NT2/D1 (cell line): ENCODE results near the gene ZACN.

Experiments used
- DNase-seq: peaks from one replicate; pipeline ENCODE4 v3.0.0-alpha.2; 2011; ENCODE audit warnings: low read depth, low spot score
- H3K27me3 ChIP-seq: 2 replicates; pipeline ENCODE4 v1.6.0; 2011; ENCODE audit warnings: mild to moderate bottlenecking; ENCODE audit not compliant: insufficient read length, insufficient read depth
- H3K36me3 ChIP-seq: 2 replicates; pipeline ENCODE4 v1.6.1; 2011; ENCODE audit warnings: mild to moderate bottlenecking, low read length, mixed read lengths; ENCODE audit not compliant: insufficient read depth, insufficient read length
- H3K4me1 ChIP-seq: 2 replicates; pipeline ENCODE4 v1.5.1; 2011; ENCODE audit not compliant: insufficient read depth, insufficient read length
- H3K4me3 ChIP-seq: 2 replicates; pipeline ENCODE4 v1.5.1; 2011; ENCODE audit warnings: low read depth; ENCODE audit not compliant: insufficient read length
- H3K9ac ChIP-seq: 2 replicates; pipeline ENCODE4 v1.6.0; 2011; ENCODE audit warnings: low read depth; ENCODE audit not compliant: insufficient read length
- H3K9me3 ChIP-seq: 2 replicates; pipeline ENCODE4 v1.5.1; 2011; ENCODE audit warnings: mild to moderate bottlenecking, low read length; ENCODE audit not compliant: insufficient read depth
- SUZ12 ChIP-seq: IDR thresholded peaks from 2 replicates; pipeline ENCODE4 v1.6.1; 2011; ENCODE audit not compliant: insufficient read length, insufficient read depth; ENCODE audit errors: extremely low read depth
- YY1 ChIP-seq: IDR thresholded peaks from 2 replicates; pipeline ENCODE4 v1.6.1; 2011; ENCODE audit not compliant: insufficient read length, insufficient read depth
- ZNF274 ChIP-seq: IDR thresholded peaks from 2 replicates; pipeline ENCODE4 v1.6.1; 2011; ENCODE audit warnings: mild to moderate bottlenecking, low read depth, low read length

The ZACN gene

DNA sequence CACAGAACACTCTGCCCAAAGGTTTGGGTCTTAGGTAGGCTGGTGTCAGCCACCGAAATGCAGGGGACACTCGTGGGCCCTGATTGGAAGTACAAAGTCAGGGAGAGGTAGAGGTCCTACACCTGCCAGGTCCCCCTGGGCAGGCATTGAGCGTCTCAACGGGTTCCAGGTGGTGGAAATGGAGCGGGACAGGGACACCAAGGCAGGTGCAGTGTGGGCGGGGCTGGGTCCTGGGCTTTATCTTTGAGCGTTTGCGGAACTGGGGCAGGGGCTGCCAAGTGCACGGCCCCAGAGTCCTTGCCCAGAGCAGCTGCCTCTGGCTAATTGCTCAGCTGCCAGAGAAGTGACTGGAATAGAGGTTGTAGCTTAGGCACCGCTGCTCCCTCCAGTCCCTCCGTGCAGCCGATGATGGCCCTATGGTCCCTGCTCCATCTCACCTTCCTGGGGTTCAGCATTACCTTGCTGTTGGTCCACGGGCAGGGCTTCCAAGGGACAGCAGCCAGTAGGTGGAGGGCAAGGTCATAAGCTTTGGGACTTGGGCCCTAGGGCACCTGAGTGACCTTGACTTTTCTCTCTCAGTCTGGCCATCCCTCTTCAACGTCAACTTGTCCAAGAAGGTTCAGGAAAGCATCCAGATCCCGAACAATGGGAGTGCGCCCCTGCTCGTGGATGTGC lies at the start of gene ZACN:
ZACN (plus strand) TSS at position 323 of the 675 bp plus-strand sequence; CDS start at position 406, 83 bp downstream.
- H3K36me3 ChIP-seq: peaks cover 27% of the 10 kb centered on the region
- H3K9me3 ChIP-seq: no peaks in the 10 kb centered on the region
- H3K4me1 ChIP-seq: peaks cover 49% of the 10 kb centered on the region
- TF ChIP-seq ZNF274 (no peak), SUZ12 (no peak), YY1 (no peak)
- peak within 1 kb of the TSS; percentile 79 for H3K9ac ChIP-seq
- H3K4me3 ChIP-seq: peak within 1 kb of the TSS; percentile 10
- DNase-seq: no peak
- peaks cover 33% of the 10 kb centered on the region for H3K27me3 ChIP-seq

DNA sequence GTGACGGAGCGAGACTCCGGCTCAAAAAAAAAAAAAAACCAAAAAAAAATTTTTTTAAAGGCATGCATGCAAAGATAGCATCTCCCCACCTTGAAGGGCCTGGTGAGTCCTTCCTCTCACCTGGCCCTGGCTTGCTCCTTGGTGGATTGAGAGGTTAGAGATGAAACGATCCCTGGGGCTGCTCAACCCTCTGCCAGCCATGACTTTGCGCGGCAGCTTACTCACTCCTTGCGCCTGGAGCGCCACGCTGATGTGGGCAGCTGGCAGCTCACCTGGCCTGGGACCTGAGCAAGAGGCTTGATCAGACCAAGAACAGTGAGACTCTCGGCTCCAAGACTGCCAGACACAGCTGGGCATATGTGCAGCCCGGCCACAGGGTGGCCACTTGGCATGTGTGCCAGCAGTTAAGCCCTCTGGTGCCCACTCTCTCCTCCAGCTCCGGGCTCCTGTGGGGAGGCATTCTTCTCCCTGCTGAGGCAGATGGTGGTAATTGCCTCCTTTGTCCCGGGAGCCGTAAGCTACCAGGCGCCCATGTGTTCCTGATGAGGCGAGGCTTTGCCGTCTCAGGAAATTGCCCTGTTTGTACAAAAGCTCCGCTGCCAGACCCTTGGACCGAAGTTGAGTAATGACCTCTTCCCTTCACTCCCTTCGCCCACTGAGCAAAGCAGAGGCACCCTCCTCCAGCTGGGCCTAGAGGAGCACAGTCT lies 46.8 kb upstream of the ZACN start:
- Histone ChIP-seq H3K9ac (no peak overlapping the region), H3K4me1 (peaks cover 20% of the 10 kb centered on the region)
- no peak for DNase-seq

DNA sequence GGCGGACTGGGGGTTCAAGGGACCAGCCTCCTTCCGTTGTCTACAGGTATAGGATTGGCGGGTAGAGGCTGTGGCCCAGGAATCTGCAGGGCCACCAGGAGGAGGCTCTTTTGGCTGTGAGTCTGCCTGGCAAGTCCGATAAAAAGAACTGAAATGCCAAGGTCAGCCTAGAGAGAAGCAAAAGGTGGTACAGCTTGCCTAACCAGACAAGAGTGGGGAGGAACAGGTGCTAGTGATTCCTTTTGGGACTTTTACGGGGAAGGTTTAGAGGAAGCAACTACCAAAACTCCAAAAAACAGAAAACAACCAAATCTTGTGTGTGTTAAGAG lies 46.2 kb upstream of the ZACN start:
- TF ChIP-seq SUZ12: no peak
- H3K36me3 ChIP-seq: peaks cover 9% of the 10 kb centered on the region
- no peaks in the 10 kb centered on the region for H3K27me3 ChIP-seq
- H3K9ac ChIP-seq: no peak overlapping the region
- no peak for DNase-seq
- no peak overlapping the region for H3K4me3 ChIP-seq
- peaks cover 18% of the 10 kb centered on the region; the same call in 1 of the 2 replicates for H3K9me3 ChIP-seq
- peaks cover 18% of the 10 kb centered on the region for H3K4me1 ChIP-seq

More for the DNA sequence above, 46.8 kb upstream of the ZACN start:
- no peaks in the 10 kb centered on the region for H3K27me3 ChIP-seq
- no peak overlapping the region for H3K4me3 ChIP-seq
- peaks cover 18% of the 10 kb centered on the region; the same call in 1 of the 2 replicates for H3K9me3 ChIP-seq
- H3K36me3 ChIP-seq: peaks cover 6% of the 10 kb centered on the region
- no peak for TF ChIP-seq YY1
- no peak for TF ChIP-seq ZNF274
- no peak for TF ChIP-seq SUZ12

DNA sequence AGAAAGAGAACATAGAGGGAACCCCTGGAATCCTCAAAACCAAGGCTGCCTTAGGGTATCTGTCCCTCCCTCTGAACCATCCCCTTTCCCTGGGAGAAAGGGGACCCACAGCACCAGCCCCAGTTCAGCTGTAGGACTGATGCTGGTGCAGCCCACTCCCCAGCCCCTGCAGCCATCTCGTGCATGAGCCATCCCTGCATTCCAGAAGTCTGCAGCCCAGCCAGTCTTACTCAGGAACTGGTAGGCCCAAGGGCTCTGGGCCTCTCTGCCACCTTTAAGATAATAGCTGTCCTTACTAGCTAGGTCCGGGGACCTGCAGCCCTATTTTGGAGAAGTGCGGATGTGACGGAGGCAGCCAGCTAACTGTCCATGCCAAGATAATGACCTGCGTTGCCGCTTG lies 45.8 kb upstream of the ZACN start:
- Histone ChIP-seq H3K9me3 (peaks cover 18% of the 10 kb centered on the region; the same call in 1 of the 2 replicates), H3K4me1 (peaks cover 18% of the 10 kb centered on the region), H3K9ac (no peak overlapping the region), H3K36me3 (peaks cover 13% of the 10 kb centered on the region), H3K4me3 (no peak overlapping the region), H3K27me3 (no peaks in the 10 kb centered on the region)
- TF ChIP-seq SUZ12: no peak
- TF ChIP-seq YY1: no peak
- TF ChIP-seq ZNF274: no peak
- no peak for DNase-seq

DNA sequence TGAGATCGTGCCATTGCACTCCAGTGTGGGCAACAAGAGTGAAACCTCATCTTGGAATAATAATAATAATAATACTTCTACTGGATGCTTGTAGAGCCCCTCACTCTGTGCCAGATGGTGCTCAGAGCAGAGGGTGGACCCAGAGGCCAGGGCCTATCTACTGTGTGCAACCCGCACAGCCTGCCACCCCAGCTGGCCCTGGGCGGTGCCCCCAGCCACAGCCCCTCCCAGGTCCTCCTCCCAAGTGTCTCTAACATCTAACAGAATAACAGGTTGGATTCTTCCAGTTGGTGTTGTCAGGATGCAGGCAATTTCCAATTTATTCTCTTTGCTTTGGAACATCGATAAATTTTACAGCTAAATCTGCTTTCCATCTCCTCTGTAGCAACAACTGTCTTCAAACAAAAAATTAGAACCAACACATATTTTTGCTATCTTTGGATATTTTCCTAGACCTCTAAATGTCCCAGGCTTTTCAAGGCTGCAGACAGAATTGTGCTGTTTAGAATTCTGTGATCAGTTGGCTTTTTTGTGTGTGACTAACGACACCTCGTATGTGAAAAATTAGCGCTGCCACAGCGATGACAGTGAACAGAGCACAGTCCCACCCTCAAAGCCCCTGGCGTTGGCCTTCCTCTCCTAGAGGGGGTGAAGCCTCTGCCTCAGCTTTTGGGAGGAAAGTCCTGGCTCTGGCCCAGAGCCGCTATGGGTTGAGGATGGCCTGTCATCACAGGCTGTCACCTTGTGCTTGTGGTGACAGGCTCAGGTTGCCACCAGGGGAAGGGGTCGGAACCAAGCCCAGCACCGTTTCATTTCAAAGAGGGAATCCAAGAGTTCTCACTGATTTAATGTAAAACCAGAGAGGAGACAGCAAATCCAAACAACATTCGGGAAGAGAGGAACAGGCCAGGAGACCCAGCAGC lies 44.3 kb upstream of the ZACN start:
- Histone ChIP-seq H3K4me1 (peaks cover 13% of the 10 kb centered on the region), H3K27me3 (no peaks in the 10 kb centered on the region), H3K36me3 (peaks cover 28% of the 10 kb centered on the region), H3K9ac (no peak overlapping the region), H3K9me3 (peaks cover 18% of the 10 kb centered on the region; the same call in 1 of the 2 replicates), H3K4me3 (no peak overlapping the region)
- no peak for TF ChIP-seq SUZ12
- DNase-seq: no peak

DNA sequence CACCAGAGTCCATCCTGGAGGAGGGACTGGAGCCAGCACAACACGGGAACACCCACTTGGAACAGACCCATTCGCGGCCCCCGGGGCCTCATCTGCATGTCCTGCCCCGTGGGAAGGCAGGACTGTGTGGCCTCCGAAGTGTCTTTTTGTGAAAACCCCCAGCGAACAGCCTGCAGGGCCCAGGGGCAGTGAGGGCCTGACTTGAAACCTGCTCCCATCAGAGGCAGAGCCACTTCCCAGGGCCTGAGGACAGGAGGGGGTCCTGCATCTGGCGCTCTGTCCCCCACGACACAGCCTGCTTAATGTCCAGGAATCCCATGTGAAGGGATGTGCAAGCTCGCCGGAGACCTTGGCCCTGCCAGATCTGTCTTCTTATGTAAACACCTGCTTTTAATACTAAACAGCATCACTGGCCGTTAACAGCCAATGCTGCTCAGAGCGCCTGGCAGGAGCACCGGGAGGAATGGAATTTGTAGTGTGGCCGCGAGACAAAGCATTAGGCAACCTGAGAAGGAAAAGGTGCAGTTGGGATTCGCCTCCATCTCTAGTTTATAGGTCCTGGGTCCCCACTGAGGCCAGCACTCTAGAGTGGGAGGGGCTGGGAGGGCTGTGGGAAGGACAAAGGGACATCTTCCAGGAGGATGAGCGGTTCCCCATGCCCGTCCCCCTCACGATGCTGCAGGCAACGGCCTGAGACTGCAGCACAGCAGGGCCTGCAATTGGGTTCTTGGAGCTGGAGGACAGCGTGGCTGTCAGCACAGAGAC lies 42.3 kb upstream of the ZACN start:
- peaks cover 25% of the 10 kb centered on the region for H3K4me1 ChIP-seq
- DNase-seq: no peak

More for the DNA sequence above, 42.3 kb upstream of the ZACN start:
- no peak overlapping the region for H3K4me3 ChIP-seq
- peak overlapping the region; percentile 63 for H3K9ac ChIP-seq
- peaks cover 47% of the 10 kb centered on the region for H3K36me3 ChIP-seq
- H3K27me3 ChIP-seq: no peaks in the 10 kb centered on the region
- TF ChIP-seq ZNF274 (no peak), SUZ12 (no peak), YY1 (no peak)
- peaks cover 18% of the 10 kb centered on the region; the same call in 1 of the 2 replicates for H3K9me3 ChIP-seq
